Fibroblast of skin of abdomen (primary cell): ENCODE data around the gene MUC2.

Experiments
- DNase-seq: peaks from one replicate; pipeline ENCODE4 v3.0.0-alpha.2; 2013

MUC2 gene

DNA sequence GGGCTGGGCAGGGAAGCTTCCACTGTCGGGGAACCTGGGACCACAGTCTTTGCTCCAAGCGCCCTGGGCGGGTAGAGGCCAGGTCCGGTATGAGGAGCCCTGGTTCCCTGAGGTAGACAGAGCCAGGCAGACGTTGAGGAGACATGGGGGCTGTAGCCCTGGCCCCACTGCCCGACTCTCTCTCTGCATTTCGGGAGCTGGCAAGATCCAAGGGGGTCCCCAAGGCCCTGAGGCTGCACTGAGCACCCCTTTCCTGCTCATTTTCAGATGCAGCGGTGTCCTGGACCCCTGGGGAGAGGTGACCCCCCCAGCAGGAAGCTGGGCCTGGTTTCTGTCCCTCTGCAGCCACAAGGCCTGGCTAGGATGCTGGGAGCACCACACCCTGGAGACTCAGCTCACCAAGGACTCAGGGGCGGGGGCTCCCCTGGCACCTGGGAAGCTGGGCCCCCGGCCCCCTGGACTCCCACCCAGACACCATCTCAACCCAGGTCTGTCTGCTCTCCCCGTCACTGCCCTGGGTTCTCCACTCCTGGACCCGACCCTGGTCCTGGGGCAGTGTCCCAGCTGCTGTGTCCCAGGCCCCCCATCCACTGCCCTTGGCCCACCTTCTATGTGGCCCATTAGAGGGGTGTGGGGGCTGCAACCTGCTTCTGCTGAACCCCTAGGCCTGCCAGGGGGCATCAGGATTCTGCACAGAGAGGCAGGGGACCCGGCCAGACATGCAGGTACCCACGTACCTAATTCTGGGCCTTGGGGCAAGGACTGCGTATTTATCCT, 23.1 kb upstream of the MUC2 start:
- no peak for DNase-seq

DNA sequence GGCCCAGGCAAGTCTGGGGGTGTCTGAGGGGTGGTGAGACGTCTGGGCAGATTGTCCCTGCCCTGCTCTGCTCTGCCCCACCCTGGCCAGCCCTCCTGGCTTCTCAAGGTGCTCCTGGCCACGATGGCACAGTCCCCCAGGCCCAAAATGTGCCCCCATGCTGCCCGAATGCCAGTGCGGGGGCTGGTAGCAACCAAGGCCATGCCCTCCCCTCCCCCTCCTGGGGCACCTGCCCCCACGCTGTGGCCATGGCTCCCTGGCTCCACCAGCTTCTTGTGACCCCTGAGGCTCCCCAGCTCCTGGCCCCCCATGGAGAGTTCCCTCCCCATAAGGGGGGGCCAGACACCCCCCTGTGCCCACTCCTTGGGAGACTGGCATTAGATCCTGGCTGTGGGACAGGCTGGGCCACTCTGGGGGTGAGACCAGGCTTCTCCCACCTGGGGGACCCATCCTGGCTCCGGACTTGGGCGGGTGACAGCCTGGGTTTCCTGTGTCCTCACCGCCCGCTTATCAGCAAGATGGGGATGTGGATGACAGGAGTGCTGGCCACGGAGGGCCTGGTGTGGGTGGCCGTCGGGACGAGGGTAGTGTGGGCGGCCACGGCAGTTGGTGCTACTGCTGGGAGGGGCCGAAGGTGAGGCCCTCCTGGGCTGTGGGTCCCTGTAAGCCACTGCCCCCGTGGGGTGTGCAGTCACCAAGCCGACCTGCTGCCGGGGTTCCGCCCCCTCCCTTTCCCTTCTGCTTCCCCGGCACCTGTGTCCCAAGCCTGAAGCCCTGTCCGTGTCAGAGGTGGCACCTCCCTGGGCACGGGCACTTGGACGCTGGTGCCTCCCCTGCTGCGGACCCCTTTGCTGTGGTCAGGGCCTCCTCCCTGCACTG, 22.3 kb upstream of the MUC2 start:
- DNase-seq: no peak

DNA sequence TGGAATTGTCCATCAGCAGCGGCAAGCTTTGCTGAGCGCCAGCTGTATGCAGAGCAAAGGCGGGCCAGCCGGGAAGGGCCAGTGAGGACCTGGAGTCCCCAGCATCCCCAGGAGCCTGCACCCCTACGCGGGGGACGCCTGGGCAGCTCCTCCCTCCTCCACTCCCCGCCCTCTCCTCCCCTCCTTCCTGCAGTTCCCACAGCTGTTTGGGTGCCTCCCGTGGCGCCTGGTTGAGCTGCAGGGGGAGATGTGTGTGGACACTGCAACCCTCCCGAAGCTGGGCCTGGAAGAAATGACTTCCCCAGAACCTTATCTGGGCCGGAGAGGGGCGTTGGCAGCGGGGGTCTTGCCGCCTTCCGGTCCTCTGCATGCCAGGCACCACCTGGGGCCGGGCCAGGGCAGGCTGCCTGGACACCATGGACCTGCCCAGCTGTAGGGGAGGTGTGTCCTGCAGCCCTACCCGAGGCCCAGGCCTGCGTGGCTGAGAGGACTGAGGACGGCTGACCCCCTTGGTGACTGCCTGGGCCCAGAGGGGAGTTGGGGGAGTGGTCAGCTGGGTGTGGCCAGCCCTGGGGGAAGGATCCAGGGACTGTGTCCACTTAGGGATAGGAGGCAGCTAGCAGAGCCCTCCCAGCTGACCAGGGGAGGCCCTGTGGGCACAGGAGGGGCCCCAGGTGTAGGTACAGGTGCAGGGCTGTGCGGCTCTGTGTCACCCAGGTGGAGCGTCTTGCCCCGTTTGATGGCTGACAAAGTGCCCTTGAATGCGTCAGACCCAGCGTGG, 21.4 kb upstream of the MUC2 start:
- no peak for DNase-seq

DNA sequence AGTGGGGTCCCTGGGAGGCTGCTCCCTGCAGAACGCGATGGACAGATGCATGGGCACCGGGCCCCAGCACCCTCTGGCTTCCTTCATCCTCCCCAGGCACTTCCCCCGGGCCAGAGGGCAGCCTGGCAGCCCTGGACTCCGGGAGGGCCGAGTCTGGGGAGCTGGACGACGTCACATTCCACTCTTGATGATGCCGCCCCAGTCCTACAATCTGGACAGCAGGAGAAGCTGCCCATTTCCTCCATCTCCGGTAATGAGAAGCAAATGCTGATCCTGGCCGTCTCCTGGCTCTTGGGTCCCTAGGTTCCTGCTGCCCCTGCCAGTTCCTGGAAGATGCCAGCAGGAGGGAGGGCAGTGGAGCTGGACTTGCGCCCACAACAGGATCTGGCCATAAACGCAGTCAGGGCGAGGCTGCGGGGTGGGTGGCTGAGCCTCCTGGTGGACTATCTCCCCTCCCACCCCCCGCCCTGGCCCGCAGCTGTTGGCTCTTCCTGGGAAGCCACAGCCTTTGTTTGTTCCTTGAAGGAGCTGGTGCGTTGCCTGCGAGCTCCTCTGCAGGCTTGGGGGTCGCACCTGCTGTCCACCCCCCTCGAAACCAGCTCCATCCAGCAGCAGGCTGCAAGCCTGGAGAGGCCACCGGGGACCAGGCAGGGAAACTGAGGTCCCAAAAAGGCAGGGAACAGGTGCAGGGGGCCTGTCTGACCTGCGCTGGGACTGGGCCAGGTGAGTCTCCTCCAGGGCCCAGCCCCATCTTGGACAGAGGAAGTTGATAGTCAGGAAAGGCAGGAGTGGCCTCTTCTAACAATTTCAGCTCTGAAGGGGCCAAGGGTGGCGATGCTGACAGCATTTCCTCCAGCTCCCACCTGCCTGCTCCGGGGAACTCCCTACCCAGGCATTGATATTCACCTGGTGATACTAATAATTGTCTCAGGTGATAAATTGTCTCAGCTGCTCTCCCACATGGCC, 20.2 kb upstream of the MUC2 start:
- DNase-seq: no peak

DNA sequence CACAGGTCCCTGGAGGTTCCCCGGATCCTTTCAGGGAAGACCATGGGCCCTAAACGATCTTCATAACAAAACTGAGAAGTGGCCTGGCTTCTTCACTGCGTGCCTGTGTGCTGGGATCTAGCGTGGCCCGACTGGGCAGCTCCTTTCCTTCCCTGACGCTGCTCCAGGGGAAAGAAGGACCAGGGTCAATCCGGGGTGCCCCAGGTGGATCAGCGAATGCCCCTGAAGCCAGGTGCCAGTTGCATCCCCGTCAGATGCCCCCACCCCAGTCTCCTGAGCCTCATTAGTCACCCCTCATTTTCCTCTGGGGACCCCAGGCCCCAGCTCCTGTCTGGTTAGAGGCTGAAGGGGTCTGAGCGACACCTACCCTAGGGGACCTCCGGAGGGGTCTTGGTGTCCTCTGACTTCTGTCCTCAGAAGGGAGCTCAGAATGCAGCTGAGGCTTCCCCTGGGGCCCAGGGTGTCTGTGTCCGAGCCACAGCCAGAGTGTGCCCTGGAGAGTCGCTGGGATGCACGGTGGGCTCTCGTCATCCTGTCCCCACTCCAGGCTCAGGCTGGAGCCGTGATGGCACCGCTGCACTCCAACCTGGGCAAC, 19.5 kb upstream of the MUC2 start:
- DNase-seq: no peak

DNA sequence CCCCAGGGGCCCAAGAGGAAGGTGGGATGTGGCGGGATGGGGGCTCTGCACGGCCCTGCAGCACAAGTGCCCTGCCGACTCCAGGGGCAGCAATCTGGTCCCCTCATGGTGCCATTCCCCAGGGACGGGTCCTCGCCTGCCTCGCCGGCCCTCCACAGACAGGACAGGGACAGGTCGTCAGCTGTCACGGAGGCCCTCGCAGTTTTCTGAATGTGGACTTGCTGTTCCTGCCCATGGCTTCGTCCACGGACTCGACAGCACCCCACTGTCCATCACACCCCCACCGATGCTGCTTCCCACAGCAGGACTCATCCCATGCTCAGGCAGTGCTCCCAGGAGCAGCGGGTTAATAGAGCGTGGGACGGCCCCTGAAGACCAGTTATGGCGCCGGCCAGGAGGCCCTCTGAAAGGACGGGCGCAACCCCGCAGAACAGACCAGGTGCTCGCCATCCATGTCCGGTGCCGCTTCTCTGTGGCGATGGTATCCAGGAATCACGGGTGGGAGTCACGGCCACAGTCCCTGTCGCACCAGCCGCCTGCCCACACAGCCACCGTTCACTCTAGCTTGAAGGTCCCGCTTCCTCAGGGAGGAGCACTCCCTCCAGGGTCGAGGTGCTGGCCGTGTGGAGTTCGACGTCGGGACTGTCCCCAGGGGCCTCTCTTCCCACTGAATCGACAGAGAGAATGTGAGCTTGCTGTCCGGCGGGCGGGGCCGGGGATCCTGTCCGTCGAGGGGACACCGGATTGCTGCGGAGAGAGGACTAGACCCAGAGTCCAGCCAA, 18.5 kb upstream of the MUC2 start:
- no peak for DNase-seq

DNA sequence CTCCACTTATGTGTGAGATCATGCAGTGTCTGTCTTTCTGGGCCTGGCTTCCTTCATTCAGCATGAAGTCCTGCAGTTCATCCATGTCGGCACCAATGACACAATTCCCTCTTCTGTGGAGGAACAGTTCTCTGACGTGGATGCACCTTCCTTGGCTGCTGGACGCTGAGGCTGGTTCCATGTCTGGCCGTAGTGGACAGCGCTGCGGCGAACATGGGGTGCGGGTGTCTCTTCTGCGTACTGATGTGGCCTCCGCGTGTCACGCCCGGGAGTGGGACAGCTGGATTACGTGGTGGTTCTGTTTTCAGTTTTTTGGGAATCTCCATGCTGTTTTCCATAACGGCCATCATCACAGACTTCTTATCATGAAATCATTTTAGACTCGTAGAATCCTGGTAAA, 16.9 kb upstream of the MUC2 start:
- DNase-seq: no peak

DNA sequence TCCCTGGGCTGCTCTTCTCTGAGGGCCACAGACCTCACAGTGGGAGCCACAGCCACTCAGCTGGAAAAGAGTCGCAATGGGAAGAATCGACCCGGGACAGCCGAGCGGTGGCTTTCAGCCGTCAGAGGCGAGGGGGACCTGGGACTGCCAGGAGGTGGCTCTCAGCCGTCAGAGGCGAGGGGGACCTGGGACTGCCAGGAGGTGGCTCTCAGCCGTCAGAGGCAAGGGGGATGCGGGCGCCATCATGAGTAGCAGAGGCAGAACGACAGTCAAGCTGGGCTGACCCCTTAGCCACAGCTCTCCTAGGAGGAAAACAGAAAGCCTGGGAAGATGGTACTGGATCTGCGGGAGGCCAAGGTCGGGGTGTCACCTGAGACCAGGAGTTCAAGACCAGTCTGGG, 14.9 kb upstream of the MUC2 start:
- DNase-seq: no peak

DNA sequence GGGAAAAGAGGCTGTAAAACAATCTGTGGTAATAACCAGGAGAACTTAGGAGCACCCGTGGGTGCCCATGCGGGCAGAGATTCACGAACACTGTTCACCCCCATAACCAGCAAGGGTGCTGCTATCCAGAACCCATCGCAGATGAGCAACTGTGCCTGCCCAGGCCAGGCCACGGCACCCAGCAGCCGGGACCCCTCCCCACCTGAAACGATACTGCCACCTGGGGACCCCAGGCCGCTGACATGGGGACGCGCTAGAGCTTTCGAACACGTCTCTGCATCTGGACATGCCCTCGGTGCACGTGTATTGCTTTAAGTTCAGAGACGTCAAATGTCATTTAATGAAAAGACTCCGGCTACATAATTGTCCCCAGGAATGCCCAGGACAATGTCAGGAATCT, 14.3 kb upstream of the MUC2 start:
- DNase-seq: no peak

DNA sequence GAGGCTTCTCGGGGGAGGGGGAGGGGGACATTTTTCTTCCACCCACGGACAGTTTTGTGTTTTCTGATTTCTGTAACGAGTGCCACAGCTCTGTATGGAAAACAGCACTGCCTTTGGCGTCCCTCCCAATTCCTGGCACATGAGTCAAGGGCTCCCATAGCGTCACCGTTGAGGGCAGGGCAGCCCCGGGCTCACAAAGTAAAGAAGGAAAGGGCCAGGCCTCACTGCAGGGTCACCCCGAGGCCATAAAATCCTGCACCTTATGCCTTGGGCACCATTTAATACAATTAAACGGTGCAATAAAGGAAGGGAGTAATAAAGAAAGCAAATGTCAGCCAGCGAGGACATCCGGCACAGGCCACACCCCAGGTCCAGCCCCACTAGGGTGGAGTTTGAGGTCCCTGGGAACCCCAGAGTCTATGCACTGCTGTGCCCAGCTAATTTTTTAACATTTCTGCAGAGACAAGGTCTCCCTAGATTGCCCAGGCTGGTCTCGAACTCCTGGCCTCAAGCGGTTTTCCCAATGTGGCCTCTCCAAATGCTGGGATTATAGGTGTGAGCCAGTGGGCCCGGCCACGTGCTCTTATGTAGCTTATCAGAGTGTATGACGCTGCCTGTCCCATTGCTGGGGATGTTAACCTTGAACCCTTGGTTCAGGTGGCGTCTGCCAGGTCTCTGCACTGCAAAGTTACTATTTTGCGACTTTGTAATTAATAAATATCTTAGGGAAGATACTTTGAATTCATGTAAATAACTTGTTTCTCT, 13.6 kb upstream of the MUC2 start:
- DNase-seq: peak; percentile 65

DNA sequence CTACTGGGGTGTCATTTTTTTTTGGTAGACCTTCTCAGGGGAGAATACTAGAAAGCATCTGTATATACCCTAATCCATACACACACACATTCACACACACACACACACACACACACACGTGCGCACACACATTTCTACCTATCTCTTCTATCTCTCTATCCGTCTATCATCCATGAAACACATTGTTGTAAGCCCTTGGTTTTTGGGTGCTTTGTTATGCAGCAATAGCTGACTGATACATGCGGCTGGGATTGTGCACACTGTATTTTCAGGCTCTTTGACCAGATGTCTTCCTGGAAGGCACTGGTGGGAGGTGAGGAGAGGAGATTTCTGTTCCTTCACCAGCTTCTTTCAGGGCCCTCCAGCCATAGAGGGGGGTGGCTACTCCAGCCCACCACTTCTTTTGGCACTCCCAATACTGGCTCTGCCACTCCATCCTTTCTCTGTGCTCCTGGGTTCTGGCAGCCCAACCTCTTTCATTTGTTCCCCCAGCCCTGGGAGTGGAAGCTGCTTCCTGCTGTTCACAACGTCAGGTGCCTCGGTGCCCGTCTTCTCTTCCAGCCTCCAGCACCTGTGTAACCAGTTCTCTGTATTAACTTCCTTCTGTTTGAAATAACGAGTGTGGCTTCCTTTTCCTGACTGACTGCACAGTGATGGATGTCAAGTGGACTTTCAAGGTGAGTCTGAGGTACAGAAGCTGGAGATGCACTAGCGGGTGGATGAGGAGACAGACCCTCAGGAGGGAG, 12.4 kb upstream of the MUC2 start:
- DNase-seq: no peak

DNA sequence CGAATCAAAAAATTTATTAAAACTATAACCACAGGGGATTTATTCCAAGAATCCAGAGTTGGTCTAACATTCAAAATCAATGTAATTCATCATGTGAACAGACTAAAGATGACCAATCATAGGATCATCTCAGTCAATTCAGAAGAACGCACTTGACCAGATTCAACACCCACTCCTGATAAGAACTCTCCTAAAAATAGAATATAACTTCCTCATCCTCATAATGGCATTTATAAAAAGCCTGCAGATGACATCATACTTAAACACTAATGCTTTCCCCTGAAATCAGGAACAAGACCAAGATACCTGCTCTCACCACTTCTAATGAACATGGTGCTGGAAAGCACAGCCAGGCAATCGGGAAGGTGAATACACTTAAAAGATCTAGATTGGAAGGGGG, 10.5 kb upstream of the MUC2 start:
- DNase-seq: no peak

DNA sequence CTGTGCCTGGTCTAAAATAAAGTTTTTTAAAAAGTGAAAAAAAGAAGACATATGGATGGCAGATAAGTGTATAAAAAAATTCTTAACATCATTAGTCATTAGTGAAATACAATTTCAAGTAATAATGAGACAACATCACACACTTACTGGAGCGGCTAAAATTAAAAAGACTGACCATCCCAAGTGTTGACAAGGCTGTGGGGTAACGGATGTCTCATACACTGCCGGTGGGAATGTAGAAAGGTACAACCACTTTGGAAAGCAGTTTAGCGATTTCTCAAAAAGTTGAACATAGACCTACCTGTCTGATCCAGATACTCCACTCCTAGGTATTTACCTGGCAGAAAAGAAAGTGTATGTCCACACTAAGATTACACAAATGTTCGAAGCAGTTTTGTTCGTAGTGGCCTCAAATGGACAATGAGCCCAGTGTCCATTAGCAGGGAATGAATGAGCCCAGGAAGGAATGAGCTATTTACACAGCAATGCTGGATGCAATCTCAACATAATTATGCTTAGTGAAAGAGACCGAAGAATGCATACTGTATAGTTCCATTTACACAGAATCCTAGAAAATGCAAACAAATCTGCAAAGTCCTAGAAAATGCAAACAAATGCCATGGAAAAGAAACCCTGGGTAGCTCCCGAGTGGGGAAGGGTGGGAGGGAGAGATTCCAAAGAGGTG, 6.7 kb upstream of the MUC2 start:
- no peak for DNase-seq

DNA sequence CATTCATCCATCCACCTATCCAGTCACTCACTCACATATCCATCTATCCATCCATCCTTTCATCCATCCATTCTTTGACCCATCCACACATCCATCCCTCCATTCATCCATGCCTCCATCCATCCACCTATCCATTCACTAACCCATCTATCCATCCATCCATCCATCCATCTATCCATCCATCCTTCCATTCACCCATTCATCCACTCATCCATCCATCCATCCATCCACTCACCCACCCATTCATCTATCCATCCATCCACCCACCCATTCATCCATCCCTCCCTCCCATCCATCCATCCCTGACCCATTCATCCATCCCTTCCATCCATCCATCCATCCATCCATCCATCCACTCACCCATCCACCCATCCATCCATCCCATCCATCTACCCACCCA, 4.9 kb upstream of the MUC2 start:
- DNase-seq: no peak

DNA sequence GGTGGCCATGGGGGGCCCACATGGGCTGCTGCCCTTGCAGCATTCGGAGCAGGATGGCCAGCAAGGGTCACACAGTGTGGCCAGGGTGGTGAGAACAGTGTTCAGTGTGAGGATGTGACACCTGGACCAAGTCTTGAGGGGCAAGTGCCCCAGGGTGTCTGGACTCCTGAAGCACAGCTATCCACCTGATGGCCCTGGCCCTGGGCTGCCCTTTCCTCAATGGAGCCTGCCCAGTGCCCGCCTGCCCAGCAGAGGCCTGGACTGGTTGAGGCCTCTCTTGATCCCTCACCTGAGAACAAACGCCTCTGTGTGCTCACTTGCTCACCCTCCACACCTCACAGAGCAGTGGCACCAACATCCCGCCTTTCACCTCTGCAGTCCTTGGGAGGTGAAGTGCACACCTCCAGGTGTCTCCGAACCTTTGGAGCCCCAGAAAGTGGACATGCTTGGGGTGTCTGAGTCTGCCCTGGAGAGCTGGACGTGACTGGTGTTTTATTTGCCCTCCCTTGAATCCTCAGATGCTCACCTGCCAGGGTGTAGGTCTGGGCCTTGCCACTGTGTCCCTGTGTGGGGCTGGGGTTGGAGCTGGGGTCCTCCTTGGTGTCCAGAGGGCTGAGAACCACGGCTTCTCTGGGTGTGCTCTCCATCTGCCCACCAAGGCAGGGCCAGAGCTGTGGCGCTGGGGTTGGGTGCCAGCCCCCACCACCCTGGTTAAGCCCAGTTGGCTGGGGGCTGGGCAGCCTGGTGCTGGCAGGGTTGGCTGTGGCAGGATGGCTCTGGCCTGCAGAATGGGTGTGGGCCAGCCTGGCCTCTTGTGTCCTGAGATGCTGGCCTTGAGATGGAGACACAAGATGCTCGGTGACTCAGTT, 3.8 kb upstream of the MUC2 start:
- DNase-seq: no peak

DNA sequence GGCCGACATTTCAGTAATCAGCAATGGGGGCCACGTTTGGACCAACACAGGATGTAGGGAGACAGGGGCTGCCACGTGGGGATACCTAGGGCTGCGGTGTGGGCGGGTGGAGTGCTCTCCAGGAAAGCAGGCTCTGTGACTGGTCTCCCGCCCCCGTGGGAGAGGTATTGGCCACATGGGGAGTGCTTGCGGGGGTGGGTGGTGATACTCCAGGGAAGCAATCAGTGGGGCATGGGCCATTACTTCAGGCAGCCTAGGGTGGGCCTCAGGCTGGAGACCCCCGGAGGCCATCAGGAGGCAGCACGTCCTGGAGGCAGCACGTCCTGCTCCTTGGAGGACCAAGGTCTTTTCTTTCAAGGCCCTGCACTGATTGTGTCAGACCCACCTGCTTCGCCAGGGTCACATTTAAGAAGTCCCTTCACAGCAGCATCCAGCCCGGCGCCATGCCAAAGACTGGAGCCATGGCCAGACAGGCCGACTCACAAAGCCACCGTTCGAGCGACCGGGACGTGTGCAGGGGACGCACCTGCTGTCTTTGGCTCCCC, 3.0 kb upstream of the MUC2 start:
- DNase-seq: no peak

DNA sequence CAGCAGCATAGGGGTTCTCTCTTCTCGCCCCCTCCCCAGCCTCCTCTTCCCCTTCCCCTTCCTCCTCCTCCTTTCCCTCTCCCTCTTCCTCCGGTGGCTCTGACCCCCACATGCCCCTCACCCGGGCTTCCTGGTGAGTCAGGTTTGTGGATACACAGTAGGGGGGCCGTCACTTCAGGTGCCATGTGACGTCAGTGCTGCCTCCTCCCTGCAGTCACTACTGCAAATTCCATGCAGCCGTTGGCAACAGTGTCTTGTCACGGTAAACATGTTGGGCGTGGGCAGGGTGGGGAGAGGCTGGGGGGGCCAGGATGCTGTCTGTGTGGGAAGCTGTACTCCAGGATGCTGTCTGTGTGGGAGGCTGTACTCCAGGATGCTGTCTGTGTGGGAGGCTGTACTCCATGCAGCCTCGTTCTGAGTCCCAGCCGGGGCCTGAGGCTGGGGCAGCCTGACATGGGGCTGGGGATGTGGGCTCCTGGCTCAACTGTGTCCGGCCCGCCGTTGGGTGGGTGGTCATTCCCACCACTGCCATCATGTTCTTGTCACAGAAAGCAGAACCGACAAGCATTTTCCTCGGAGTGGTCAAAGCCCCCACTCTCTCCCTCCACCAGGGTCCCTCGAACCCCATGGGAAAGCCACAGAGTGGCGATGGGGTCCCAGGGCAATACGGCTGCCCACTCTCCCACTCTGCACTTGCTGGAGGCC, 2.4 kb upstream of the MUC2 start:
- peak; percentile 7 for DNase-seq
